GM10266 (cell line): ENCODE results near the gene TMEM187.

Experiments
- DNase-seq: peaks from one replicate; pipeline ENCODE4 v3.0.0; 2012; ENCODE audit errors: extremely low spot score
- TF ChIP-seq, protein P1 (sequence below): IDR thresholded peaks from 2 replicates; pipeline ENCODE4 v1.5.1; 2012; ENCODE audit warnings: mild to moderate bottlenecking, low read depth; ENCODE audit not compliant: control insufficient read depth, insufficient read depth; ENCODE audit errors: missing control alignments

The TMEM187 gene

DNA sequence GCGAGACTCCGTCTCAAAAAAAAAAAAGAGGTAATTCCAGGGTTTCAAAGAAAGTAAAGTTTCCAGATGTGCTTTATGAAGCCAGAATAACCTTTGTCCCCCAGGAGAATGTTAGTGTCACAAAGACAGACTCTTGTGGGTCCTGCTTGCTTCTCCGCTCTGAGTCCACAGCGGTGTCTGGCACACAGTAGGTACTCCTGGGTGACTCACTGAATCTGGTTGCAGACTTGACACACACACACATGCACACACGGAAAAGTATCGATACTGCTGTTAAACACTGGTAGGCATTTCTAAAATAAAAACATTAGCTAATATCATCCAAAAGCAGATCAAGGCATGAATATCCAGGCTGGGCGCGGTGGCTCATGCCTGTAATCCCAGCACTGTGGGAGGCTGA is 22.9 kb downstream of the TMEM187 start:
- DNase-seq = no peak
- TF ChIP-seq, protein P1, sequence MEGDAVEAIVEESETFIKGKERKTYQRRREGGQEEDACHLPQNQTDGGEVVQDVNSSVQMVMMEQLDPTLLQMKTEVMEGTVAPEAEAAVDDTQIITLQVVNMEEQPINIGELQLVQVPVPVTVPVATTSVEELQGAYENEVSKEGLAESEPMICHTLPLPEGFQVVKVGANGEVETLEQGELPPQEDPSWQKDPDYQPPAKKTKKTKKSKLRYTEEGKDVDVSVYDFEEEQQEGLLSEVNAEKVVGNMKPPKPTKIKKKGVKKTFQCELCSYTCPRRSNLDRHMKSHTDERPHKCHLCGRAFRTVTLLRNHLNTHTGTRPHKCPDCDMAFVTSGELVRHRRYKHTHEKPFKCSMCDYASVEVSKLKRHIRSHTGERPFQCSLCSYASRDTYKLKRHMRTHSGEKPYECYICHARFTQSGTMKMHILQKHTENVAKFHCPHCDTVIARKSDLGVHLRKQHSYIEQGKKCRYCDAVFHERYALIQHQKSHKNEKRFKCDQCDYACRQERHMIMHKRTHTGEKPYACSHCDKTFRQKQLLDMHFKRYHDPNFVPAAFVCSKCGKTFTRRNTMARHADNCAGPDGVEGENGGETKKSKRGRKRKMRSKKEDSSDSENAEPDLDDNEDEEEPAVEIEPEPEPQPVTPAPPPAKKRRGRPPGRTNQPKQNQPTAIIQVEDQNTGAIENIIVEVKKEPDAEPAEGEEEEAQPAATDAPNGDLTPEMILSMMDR = no peak

DNA sequence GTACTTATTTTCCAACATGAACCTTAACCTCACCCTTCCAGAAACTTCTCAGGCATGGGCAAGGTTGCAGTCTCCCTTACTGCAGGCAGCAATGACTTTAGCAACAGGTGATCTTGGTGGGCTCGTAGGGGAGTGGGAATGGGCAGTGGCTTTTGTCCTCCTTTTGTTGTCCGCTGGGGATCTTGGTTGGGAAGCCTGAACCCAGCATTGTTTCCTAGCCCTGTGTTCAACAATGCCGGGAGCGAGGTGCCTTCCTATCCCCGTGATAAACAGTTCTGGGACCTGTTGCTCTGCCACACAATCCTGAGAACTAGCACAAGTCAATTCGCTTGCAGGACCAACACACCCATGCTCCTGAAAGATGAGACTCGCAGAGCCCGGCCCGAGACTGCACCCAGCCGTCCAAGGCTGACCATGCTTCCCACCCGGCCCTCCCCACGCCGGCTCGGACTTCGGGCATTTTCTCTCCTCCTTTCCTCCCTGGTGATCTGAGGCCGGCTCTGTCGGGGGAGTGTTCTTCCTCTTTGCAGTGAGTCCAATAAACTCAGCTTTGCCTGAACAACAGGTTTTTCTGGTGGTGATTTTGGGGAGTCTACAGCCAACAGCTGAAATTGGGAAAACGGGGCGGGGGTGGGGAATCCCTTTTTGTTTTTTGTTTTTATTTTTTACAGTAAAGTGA is 26.9 kb downstream of the TMEM187 start:
- TF ChIP-seq, protein P1 = no peak
- no peak for DNase-seq

DNA sequence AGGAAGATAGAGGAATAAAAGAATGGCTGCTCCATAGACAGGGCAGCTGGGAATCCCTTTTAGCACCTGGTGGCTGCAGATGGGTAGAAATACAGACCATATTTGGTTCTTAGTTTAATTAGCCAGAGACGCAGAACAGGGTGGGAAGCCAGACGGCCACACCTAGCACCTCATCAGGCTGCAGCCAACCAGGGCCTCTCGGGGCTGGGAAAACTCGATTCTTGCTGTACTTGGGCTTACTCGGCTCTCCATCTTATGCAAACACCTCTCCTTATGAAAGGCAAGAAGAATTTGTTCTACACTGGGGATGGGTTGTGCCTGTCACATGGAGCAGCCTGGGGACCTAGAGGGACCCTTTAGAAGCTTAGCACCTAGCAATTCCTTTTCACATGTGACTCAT is 27.5 kb downstream of the TMEM187 start:
- TF ChIP-seq, protein P1 = no peak
- no peak for DNase-seq

DNA sequence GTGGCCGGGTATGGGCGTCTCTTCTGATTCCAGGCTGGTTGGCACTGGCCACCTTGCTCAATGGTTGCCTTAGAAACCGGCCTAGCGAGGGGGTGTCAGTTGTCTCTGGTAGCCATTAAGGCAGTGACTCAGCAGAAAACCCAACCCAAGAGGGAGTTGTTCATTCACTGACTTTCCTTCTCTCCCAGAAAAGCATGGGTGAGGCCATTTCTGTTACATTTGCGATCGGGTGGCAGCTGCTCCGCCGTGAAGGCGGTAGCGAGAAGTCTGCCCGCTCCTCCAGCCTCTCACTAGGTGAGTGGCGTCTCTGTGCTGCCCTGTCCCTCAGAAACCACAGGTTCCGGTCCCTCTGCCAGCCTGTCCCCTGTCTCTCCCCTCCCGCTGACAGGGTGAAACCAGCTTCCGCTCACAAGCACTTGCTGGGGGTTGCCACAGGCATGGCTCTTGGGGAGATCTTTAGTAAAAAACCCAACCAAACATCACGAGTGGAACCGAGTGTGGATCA is 29.7 kb downstream of the TMEM187 start:
- TF ChIP-seq, protein P1 = no peak
- no peak for DNase-seq

DNA sequence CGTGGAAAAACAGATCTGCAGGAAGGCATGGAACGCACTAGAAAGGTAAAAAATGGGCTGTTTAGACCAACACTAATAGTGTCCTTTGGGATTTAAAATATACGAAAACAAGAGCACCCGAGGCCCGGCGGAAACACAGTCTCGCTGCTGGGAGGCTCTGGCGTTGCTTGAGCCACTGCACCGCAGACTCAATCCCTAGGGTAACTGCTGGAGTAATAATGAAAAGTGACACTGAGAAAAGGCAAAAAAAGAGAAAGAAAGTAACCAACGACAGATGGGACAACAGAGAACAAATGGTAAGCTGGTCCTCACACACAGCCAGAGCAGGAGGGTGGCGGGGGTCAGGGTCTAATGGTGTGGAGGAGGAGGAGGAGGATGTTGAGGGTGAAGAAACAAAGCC is 31.8 kb downstream of the TMEM187 start:
- TF ChIP-seq, protein P1 = no peak
- no peak for DNase-seq

DNA sequence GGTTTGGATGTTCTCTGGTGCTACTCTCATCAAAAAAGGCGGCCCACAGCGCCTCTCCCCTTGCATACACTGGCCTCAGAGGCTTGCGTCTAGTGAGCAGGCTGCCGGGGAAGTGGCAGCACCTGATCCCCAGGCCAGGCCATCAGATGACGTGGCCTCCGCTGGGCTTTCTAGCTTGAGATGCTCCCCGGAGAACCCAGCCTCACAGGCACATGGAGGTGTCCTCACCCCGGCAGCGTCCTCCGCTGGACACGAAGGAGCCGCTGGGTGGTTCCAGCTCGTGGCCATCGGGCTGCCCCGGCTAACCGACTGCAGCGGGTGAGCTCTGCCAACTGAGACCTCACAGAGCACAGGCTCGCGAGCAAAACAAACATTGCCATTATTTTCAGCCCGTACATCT is 34.4 kb downstream of the TMEM187 start:
- DNase-seq = no peak
- TF ChIP-seq, protein P1 = no peak

DNA sequence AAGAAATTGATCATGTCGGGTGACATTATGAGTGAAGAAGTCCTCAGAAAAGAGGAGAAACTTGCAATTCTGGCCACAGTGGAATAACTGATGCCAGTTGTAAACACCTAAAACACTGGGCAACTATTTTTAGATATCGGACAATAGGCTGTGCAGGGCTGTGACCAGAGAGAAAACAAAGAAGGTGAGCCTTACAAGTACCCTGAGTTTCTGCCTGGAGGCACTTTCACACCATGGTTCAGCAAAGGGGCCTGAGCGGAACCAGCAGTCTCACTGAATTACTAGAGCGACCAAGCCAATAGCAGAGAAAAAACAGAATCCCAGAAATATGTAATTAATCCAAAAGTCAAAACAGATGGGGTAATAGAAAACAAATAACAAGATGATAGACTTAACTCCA is 36.0 kb downstream of the TMEM187 start:
- TF ChIP-seq, protein P1 = no peak
- no peak for DNase-seq
